GM12891 (cell line): ENCODE measurements around the gene DENND4A.
"Not testable (repeated sequence)": the region's sequence is repeated elsewhere in the genome, so short reads cannot be mapped to it uniquely, and the experiment has no call there.

ENCODE experiments used
- POLR2A ChIP-seq: IDR thresholded peaks from 2 replicates; pipeline ENCODE4 v1.6.1; 2011; ENCODE audit warnings: low read depth, low read length, control low read depth
- POLR2AphosphoS5 ChIP-seq: IDR thresholded peaks from 2 replicates; pipeline ENCODE4 v1.6.1; 2011; ENCODE audit warnings: low read depth, low read length, control low read depth

DNA sequence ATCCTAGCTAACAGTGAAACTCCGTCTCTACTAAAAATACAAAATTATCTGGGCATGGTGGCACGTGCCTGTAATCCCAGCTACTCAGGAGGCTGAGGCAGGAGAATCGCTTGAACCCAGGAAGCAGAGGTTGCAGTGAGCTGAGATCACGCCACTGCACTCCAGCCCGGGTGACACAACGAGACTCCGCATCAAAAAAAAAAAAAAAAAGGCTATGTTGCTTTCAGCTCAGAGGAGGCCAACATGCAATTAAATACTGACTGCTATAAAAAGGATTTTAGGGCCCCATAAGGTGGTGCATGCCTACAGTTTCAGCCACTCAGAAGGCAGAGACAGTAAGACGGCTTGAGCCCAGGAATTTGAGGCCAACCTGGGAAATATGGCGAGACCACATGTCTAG, 13.4 kb downstream of the DENND4A start:
- not testable (repeated sequence) for TF ChIP-seq POLR2AphosphoS5, POLR2A
